ENCODE data around the gene FADS6.
"Not testable (repeated sequence)": the region's sequence is repeated elsewhere in the genome, so short reads cannot be mapped to it uniquely, and the experiment has no call there.

The FADS6 gene

DNA sequence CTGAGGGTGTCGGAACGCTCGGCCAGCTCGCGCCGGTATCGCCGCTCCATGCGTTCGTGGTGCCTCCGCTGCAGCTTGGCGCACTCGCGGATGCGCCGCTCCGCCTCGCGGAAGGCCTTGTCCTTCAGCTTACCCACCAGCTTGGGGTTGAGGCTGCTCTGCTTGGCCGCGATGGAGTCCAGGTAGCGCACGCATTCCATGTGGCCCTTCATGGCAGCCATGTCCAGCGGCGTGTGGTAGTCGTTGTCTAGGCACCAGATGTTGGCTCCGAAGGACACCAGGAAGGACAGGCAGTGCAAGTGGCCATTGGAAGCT is 26.8 kb upstream of the FADS6 start:
- H3K27ac ChIP-seq (ENCODE audit: low read depth, low read length) = no peak overlapping the region
- H3K27me3 ChIP-seq (ENCODE audit: insufficient read depth, low read length) = peaks cover 55% of the 10 kb centered on the region
- H3K36me3 ChIP-seq (ENCODE audit: insufficient read depth, low read length) = no peaks in the 10 kb centered on the region
- H2AFZ ChIP-seq (ENCODE audit: low read length, unreplicated experiment) = no peak overlapping the region
- H3K79me2 ChIP-seq (ENCODE audit: control insufficient read depth, insufficient read depth, low read length, unreplicated experiment) = no peaks in the 10 kb centered on the region
- no peaks in the 10 kb centered on the region for H3K4me1 ChIP-seq (ENCODE audit: control insufficient read depth, insufficient read depth, low read length, unreplicated experiment)
- H3K4me3 ChIP-seq (ENCODE audit: low read depth, low read length) = no peak overlapping the region

GRCh38 chr17:74919440-74920305 is 26.2 kb upstream of the FADS6 start:
- Histone ChIP-seq H2AFZ (ENCODE audit: low read length, unreplicated experiment) (no peak overlapping the region), H3K79me2 (ENCODE audit: control insufficient read depth, insufficient read depth, low read length, unreplicated experiment) (no peaks in the 10 kb centered on the region), H3K4me3 (ENCODE audit: low read depth, low read length) (no peak overlapping the region), H3K27ac (ENCODE audit: low read depth, low read length) (no peak overlapping the region), H3K27me3 (ENCODE audit: insufficient read depth, low read length) (peaks cover 49% of the 10 kb centered on the region), H3K36me3 (ENCODE audit: insufficient read depth, low read length) (no peaks in the 10 kb centered on the region), H3K4me1 (ENCODE audit: control insufficient read depth, insufficient read depth, low read length, unreplicated experiment) (no peaks in the 10 kb centered on the region)

GRCh38 chr17:74918906-74919305 is 25.5 kb upstream of the FADS6 start:
- Histone ChIP-seq H3K4me1 (ENCODE audit: control insufficient read depth, insufficient read depth, low read length, unreplicated experiment) (no peaks in the 10 kb centered on the region), H2AFZ (ENCODE audit: low read length, unreplicated experiment) (no peak overlapping the region), H3K79me2 (ENCODE audit: control insufficient read depth, insufficient read depth, low read length, unreplicated experiment) (no peaks in the 10 kb centered on the region), H3K36me3 (ENCODE audit: insufficient read depth, low read length) (no peaks in the 10 kb centered on the region), H3K27ac (ENCODE audit: low read depth, low read length) (no peak overlapping the region), H3K4me3 (ENCODE audit: low read depth, low read length) (no peak overlapping the region), H3K27me3 (ENCODE audit: insufficient read depth, low read length) (peaks cover 41% of the 10 kb centered on the region)

DNA sequence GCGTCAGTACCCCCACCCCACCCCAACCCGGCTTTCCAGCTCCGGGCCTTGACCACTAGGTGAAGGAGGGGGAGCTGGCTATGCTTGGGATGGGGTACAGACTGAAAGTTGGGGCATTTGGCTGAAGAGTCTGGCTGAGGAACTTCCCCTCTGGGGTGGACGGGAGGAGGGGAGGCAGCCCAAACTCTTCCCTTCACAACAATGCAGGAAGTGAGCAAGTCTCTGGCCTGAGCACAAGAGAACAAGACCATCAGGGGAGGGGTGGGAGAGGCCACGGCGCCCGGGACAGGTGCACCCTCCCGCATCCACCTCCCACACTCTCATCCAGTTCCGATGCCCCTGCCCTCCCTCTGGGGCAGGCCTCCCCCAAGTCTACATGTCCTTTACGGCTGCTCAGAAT is 24.0 kb upstream of the FADS6 start:
- Histone ChIP-seq H3K27ac (ENCODE audit: low read depth, low read length) (no peak overlapping the region), H3K4me1 (ENCODE audit: control insufficient read depth, insufficient read depth, low read length, unreplicated experiment) (no peaks in the 10 kb centered on the region), H3K36me3 (ENCODE audit: insufficient read depth, low read length) (no peaks in the 10 kb centered on the region), H2AFZ (ENCODE audit: low read length, unreplicated experiment) (no peak overlapping the region), H3K79me2 (ENCODE audit: control insufficient read depth, insufficient read depth, low read length, unreplicated experiment) (no peaks in the 10 kb centered on the region), H3K27me3 (ENCODE audit: insufficient read depth, low read length) (peaks cover 27% of the 10 kb centered on the region), H3K4me3 (ENCODE audit: low read depth, low read length) (no peak overlapping the region)

GRCh38 chr17:74916851-74917199 is 23.4 kb upstream of the FADS6 start:
- Histone ChIP-seq H3K4me1 (ENCODE audit: control insufficient read depth, insufficient read depth, low read length, unreplicated experiment) (no peaks in the 10 kb centered on the region), H2AFZ (ENCODE audit: low read length, unreplicated experiment) (no peak overlapping the region), H3K27me3 (ENCODE audit: insufficient read depth, low read length) (peaks cover 23% of the 10 kb centered on the region), H3K36me3 (ENCODE audit: insufficient read depth, low read length) (no peaks in the 10 kb centered on the region), H3K4me3 (ENCODE audit: low read depth, low read length) (no peak overlapping the region), H3K27ac (ENCODE audit: low read depth, low read length) (no peak overlapping the region), H3K79me2 (ENCODE audit: control insufficient read depth, insufficient read depth, low read length, unreplicated experiment) (no peaks in the 10 kb centered on the region)

DNA sequence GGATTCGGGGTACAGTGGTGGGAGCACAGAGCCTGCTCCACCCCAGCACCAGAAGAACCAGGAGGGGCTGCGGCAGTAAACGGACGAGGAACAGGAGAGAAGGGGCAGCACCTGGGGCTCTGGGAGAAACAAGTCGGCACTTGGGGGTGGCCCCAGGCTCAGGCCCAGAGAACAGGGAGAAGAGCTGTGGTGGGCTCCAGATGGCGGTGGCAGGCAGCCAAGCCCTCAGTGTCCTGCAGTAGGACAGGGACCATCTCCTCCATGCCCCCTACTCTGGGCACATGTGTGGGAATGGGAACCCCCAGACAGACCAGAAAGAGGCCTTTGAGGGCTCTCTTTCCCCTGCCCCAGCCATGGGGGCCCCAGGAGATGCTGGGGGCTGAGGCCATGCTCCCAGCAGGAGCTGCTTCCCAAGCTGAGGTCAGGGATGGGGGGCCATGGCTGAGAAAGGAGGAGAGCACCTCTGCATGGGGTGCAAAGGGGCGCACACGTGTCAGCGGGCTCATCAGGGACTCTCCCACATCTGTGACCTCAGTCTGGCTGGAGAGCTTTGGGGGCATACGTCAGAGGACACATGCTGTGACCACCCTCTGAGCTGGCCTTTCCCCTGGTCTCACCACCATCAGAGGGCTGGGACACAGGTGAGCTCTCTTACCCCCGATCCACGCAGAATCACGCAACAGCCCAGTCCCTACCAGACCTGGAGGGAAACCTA is 22.9 kb upstream of the FADS6 start:
- Histone ChIP-seq H3K27me3 (ENCODE audit: insufficient read depth, low read length) (peaks cover 18% of the 10 kb centered on the region), H3K27ac (ENCODE audit: low read depth, low read length) (no peak overlapping the region), H3K4me1 (ENCODE audit: control insufficient read depth, insufficient read depth, low read length, unreplicated experiment) (no peaks in the 10 kb centered on the region), H2AFZ (ENCODE audit: low read length, unreplicated experiment) (no peak overlapping the region), H3K79me2 (ENCODE audit: control insufficient read depth, insufficient read depth, low read length, unreplicated experiment) (no peaks in the 10 kb centered on the region), H3K36me3 (ENCODE audit: insufficient read depth, low read length) (no peaks in the 10 kb centered on the region), H3K4me3 (ENCODE audit: low read depth, low read length) (no peak overlapping the region)

DNA sequence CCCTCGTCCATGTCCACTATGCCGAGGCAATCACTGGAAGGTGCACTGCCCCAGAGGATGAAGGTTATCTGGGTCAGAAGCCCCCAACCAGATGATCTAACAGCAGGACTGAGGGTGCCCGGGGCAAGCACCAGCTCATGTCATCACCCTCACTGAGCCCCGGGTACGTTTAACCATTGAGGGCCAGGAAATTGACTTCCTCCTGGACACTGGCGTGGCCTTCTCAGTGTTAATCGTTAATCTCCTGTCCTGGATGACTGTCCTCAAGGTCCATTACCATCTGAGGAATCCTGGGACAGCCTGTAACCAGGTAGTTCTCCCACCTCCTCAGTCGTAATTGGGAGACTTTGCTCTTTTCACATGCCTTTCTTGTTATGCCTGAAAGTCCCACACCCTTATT is 18.0 kb upstream of the FADS6 start:
- not testable (repeated sequence) for H3K27ac ChIP-seq (ENCODE audit: low read depth, low read length); H2AFZ ChIP-seq (ENCODE audit: low read length, unreplicated experiment); H3K79me2 ChIP-seq (ENCODE audit: control insufficient read depth, insufficient read depth, low read length, unreplicated experiment); H3K27me3 ChIP-seq (ENCODE audit: insufficient read depth, low read length); H3K36me3 ChIP-seq (ENCODE audit: insufficient read depth, low read length); H3K4me3 ChIP-seq (ENCODE audit: low read depth, low read length); H3K4me1 ChIP-seq (ENCODE audit: control insufficient read depth, insufficient read depth, low read length, unreplicated experiment)

- H2AFZ ChIP-seq (ENCODE audit: low read length, unreplicated experiment); H3K36me3 ChIP-seq (ENCODE audit: insufficient read depth, low read length); H3K4me3 ChIP-seq (ENCODE audit: low read depth, low read length); H3K4me1 ChIP-seq (ENCODE audit: control insufficient read depth, insufficient read depth, low read length, unreplicated experiment); H3K79me2 ChIP-seq (ENCODE audit: control insufficient read depth, insufficient read depth, low read length, unreplicated experiment); H3K27ac ChIP-seq (ENCODE audit: low read depth, low read length): not testable (repeated sequence)
- peaks cover 13% of the 10 kb centered on the region for H3K27me3 ChIP-seq (ENCODE audit: insufficient read depth, low read length)
These were observed 15.7 kb upstream of the FADS6 start for GRCh38 chr17:74909097-74909496.

DNA sequence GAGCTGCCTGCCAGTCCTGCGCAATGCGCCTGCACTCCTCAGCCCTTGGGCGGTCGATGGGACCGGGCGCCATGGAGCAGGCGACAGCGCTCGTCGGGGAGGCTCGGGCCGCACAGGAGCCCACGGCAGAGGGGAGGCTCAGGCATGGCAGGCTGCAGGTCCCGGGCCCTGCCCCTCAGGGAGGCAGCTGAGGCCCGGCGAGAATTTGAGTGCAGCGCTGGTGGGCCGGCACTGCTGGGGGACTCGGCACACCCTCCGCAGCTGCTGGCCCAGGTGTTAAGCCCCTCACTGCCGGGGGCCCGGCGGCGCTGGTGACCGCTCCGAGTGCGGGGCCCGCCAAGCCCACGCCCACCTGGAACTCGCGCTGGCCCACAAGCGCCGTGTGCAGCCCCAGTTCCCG is 13.6 kb upstream of the FADS6 start:
- Histone ChIP-seq H3K4me1 (ENCODE audit: control insufficient read depth, insufficient read depth, low read length, unreplicated experiment) (no peaks in the 10 kb centered on the region), H3K27me3 (ENCODE audit: insufficient read depth, low read length) (peaks cover 16% of the 10 kb centered on the region), H3K4me3 (ENCODE audit: low read depth, low read length) (no peak overlapping the region), H3K27ac (ENCODE audit: low read depth, low read length) (no peak overlapping the region), H3K36me3 (ENCODE audit: insufficient read depth, low read length) (no peaks in the 10 kb centered on the region), H2AFZ (ENCODE audit: low read length, unreplicated experiment) (no peak overlapping the region), H3K79me2 (ENCODE audit: control insufficient read depth, insufficient read depth, low read length, unreplicated experiment) (no peaks in the 10 kb centered on the region)

GRCh38 chr17:74906214-74906793 is 12.9 kb upstream of the FADS6 start:
- not testable (repeated sequence) for H3K4me3 ChIP-seq (ENCODE audit: low read depth, low read length); H3K36me3 ChIP-seq (ENCODE audit: insufficient read depth, low read length); H3K79me2 ChIP-seq (ENCODE audit: control insufficient read depth, insufficient read depth, low read length, unreplicated experiment); H2AFZ ChIP-seq (ENCODE audit: low read length, unreplicated experiment); H3K27ac ChIP-seq (ENCODE audit: low read depth, low read length); H3K4me1 ChIP-seq (ENCODE audit: control insufficient read depth, insufficient read depth, low read length, unreplicated experiment)
- peaks cover 16% of the 10 kb centered on the region for H3K27me3 ChIP-seq (ENCODE audit: insufficient read depth, low read length)
